GM23248 (cell line): ENCODE measurements around the gene FOXB2. TPM values are rescaled to one million over a fixed set of nuclear protein-coding genes. Genes with fewer than 3 reads are reported as not detected.
"Not testable (repeated sequence)": the region's sequence is repeated elsewhere in the genome, so short reads cannot be mapped to it uniquely, and the experiment has no call there.

Source experiments
- DNase-seq: peaks from one replicate; pipeline ENCODE4 v3.0.0-alpha.2; 2015
- H2AFZ ChIP-seq: fragments of 200-600 bp; sonication (generic); 2 replicates; pipeline ENCODE4 v1.6.1; 2016; ENCODE audit warnings: antibody characterized with exemption
- H3F3A ChIP-seq: fragments of 200-600 bp; sonication (generic); 2 replicates; pipeline ENCODE4 v1.6.1; 2016; ENCODE audit warnings: mild to moderate bottlenecking, antibody characterized with exemption, mixed run types; ENCODE audit not compliant: insufficient read depth
- H3K27ac ChIP-seq: fragments of 200-600 bp; sonication (generic); 2 replicates; pipeline ENCODE4 v1.5.1; 2016; ENCODE audit warnings: mild to moderate bottlenecking
- H3K27me3 ChIP-seq: fragments of 200-600 bp; sonication (generic); replicated peaks from 2 replicates; pipeline ENCODE4 v1.6.1; 2016; ENCODE audit warnings: mild to moderate bottlenecking; ENCODE audit not compliant: insufficient read depth
- H3K36me3 ChIP-seq: fragments of 200-600 bp; sonication (generic); 2 replicates; pipeline ENCODE4 v1.6.1; 2016; ENCODE audit warnings: low read depth, mild to moderate bottlenecking
- H3K4me1 ChIP-seq: fragments of 200-600 bp; sonication (generic); 2 replicates; pipeline ENCODE4 v1.6.1; 2016; ENCODE audit warnings: mild to moderate bottlenecking; ENCODE audit not compliant: insufficient read depth
- H3K4me2 ChIP-seq: fragments of 200-600 bp; sonication (generic); one replicate; pipeline ENCODE4 v1.6.1; 2016; ENCODE audit warnings: mild to moderate bottlenecking; ENCODE audit not compliant: unreplicated experiment
- H3K4me3 ChIP-seq: fragments of 200-600 bp; sonication (generic); 2 replicates; pipeline ENCODE4 v1.5.1; 2016; ENCODE audit warnings: mild to moderate bottlenecking
- H3K79me2 ChIP-seq: fragments of 200-600 bp; sonication (generic); 2 replicates; pipeline ENCODE4 v1.6.1; 2016; ENCODE audit warnings: mild to moderate bottlenecking; ENCODE audit not compliant: insufficient read depth
- H3K9ac ChIP-seq: fragments of 200-600 bp; sonication (generic); 2 replicates; pipeline ENCODE4 v1.6.1; 2016; ENCODE audit warnings: mild to moderate bottlenecking
- H3K9me2 ChIP-seq: fragments of 200-600 bp; sonication (generic); 2 replicates; pipeline ENCODE4 v1.6.1; 2016; ENCODE audit warnings: mixed run types, mild to moderate bottlenecking, moderate library complexity; ENCODE audit not compliant: insufficient read depth
- H3K9me3 ChIP-seq: fragments of 200-600 bp; sonication (generic); one replicate; pipeline ENCODE4 v1.6.1; 2017; ENCODE audit warnings: low read depth
- H4K20me1 ChIP-seq: fragments of 200-600 bp; sonication (generic); 2 replicates; pipeline ENCODE4 v1.6.0; 2016; ENCODE audit not compliant: insufficient read depth
- EZH2 ChIP-seq: fragments of 200-600 bp; sonication (generic); IDR thresholded peaks from 2 replicates; pipeline ENCODE4 v1.6.1; 2018; ENCODE audit warnings: antibody characterized with exemption, mild to moderate bottlenecking; ENCODE audit not compliant: insufficient read depth, poor library complexity, severe bottlenecking
- EZH2phosphoT487 ChIP-seq: fragments of 200-600 bp; sonication (generic); IDR thresholded peaks from 2 replicates; pipeline ENCODE4 v1.6.1; 2018; ENCODE audit warnings: antibody characterized with exemption, moderate library complexity, mild to moderate bottlenecking, low read depth; ENCODE audit not compliant: insufficient read depth
- WGBS, 2 experiments: methylation state at CpG; one replicate each; pipeline ENCODE4 v1.1.6; 2015 to 2017; ENCODE audit warnings: low lambda C conversion rate in 2 of 2, low coverage in 1 of 2; ENCODE audit errors: missing lambda C conversion rate in 2 of 2; 5-methylcytosine and 5-hydroxymethylcytosine counted together
- in situ Hi-C: fragments of 300-500 bp; cut with MboI; formaldehyde crosslinking; loops from 2 replicates; pipeline ENCODE4 v1.15.0; 2020
- polyA plus RNA-seq: library from polyadenylated mRNA; unstranded; fragments of >200 nt; fragmentation: Nextera tagmentation; extraction: Ambion mirVana; gene quantifications from 2 replicates; pipeline ENCODE4 v1.2.1, GENCODE V29; 2016
- total RNA-seq: library from RNA; depleted of rRNA; stranded (reverse); fragments of >200 nt; shearing (Covaris generic); gene quantifications from 2 replicates; pipeline ENCODE4 v1.2.3, GENCODE V29; 2014

FOXB2 gene
- total and polyA plus RNA-seq, 2 experiments from 2014 or later = not detected

GRCh38 chr9:77030045-77030444, 10.6 kb downstream of the FOXB2 start:
- no peaks in the 10 kb centered on the region for H3K9me2 ChIP-seq
- no peaks in the 10 kb centered on the region for H4K20me1 ChIP-seq
- H3K4me1 ChIP-seq = no peaks in the 10 kb centered on the region
- 19 to 27% methylated on average over 2 of the region's 2 CpGs for WGBS, 2 experiments
- in situ Hi-C loops = no loop called here
- TF ChIP-seq EZH2phosphoT487 = no peak
- TF ChIP-seq EZH2 = no peak
- H3K4me2 ChIP-seq = no peak overlapping the region
- H3K9ac ChIP-seq = no peak overlapping the region
- H3K79me2 ChIP-seq = no peaks in the 10 kb centered on the region
- H3K27ac ChIP-seq = no peak overlapping the region
- no peak overlapping the region for H3K4me3 ChIP-seq
- no peak overlapping the region for H2AFZ ChIP-seq
- no peaks in the 10 kb centered on the region for H3F3A ChIP-seq
- H3K9me3 ChIP-seq = no peaks in the 10 kb centered on the region
- no peaks in the 10 kb centered on the region for H3K36me3 ChIP-seq
- peaks cover 20% of the 10 kb centered on the region for H3K27me3 ChIP-seq
- no peak for DNase-seq

DNA sequence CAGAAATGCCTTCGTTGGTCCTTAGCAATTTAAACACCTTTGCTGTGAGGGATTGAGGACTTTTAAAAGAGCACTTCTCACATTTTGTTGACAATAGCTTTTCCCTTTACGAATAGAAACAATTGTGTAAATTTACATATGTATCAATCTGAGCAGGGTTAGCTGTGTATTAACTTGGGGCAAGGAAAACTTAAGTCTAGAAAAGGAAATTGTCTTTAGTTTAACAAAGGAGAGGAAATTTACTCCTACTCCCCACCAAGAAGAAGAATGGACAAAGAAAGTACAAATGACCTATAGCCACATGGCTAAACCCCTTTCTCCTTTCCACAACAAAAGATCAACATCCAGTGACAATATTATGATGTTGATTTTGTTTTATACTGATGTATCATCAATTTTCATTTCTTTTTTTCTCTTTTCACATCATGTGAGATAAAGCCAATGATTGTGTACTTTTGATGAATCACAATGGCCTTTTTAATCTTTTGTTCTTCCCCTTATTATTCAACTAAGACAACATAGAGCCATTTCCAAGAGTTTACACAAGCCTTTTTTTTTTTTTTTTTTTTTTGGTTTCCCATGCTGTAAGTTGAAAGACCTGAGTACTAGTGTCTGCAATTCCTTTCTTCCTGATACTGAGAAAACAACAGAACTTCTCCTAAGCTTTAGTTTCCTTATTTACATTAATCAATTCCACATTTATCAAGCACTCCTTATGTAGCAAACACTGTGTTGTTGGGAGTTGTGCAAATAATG, 19.0 kb downstream of the FOXB2 start:
- H4K20me1 ChIP-seq = no peaks in the 10 kb centered on the region
- no peak overlapping the region for H3K27ac ChIP-seq
- H3K4me3 ChIP-seq = no peak overlapping the region
- no peaks in the 10 kb centered on the region for H3K4me1 ChIP-seq
- no peak overlapping the region for H3K9ac ChIP-seq
- no peak overlapping the region for H3K4me2 ChIP-seq
- in situ Hi-C loops = no loop called here
- no peaks in the 10 kb centered on the region for H3K79me2 ChIP-seq
- TF ChIP-seq EZH2phosphoT487 = no peak
- TF ChIP-seq EZH2 = no peak
- H3K9me3 ChIP-seq = no peaks in the 10 kb centered on the region
- no peaks in the 10 kb centered on the region for H3F3A ChIP-seq
- peaks cover 19% of the 10 kb centered on the region for H3K27me3 ChIP-seq
- H3K36me3 ChIP-seq = no peaks in the 10 kb centered on the region
- H3K9me2 ChIP-seq = no peaks in the 10 kb centered on the region
- no peak overlapping the region for H2AFZ ChIP-seq
- WGBS, 2 experiments = 0 to 10% methylated on average over 2 of the region's 2 CpGs
- no peak for DNase-seq

DNA sequence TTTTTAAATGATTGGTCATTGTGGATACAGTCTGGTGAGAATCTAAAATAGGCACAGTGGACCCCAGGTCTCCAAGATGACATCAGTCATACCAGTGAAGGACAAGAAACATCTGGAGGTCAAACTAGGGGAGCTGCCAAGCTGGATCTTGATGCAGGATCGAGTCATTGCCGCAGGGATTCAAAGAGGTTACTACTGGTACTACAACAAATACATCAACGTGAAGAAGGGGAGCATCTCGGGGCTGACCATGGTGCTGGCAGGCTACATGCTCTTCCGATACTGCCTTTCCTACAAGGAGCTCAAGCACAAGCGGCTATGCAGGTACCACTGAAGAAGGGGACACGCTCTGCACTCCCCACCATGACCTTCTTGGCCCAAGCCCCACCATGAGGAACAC, 20.9 kb downstream of the FOXB2 start:
- Histone ChIP-seq H3K9ac (no peak overlapping the region), H3K27me3 (peaks cover 11% of the 10 kb centered on the region), H4K20me1 (no peaks in the 10 kb centered on the region), H3K27ac (no peak overlapping the region), H3K9me2 (no peaks in the 10 kb centered on the region), H2AFZ (no peak overlapping the region), H3K4me1 (no peaks in the 10 kb centered on the region), H3K36me3 (no peaks in the 10 kb centered on the region), H3F3A (no peaks in the 10 kb centered on the region), H3K9me3 (no peaks in the 10 kb centered on the region), H3K4me3 (no peak overlapping the region), H3K79me2 (no peaks in the 10 kb centered on the region), H3K4me2 (no peak overlapping the region)
- WGBS, 2 experiments = 32 to 37% methylated on average over 7 of the region's 7 CpGs
- no peak for TF ChIP-seq EZH2phosphoT487
- no peak for TF ChIP-seq EZH2
- in situ Hi-C loops = no loop called here
- DNase-seq = no peak

DNA sequence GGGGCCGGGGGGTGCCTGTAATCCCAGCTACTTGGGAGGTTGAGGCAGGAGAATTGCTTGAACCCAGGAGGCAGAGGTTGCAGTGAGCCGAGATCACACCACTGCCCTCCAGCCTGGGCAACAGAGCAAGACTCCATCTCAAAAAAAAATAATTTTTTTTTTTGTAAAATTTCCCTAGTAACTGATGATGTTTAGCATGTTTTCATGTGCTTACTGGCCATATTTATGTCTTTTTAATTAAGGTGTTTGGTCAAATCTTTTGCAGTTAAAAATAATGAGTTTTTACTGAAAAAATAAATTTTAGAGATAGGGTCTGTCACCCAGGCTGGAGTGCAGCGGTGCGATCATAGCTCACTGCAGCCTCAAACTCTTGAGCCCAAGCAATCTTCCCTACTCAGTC, 24.3 kb downstream of the FOXB2 start:
- H3K9ac ChIP-seq, H3K4me3 ChIP-seq, H3K36me3 ChIP-seq, H3K4me1 ChIP-seq, H4K20me1 ChIP-seq, H3K4me2 ChIP-seq, H3K27ac ChIP-seq, DNase-seq, in situ Hi-C loops, H3F3A ChIP-seq, H3K9me3 ChIP-seq, H3K9me2 ChIP-seq, H3K79me2 ChIP-seq, H2AFZ ChIP-seq: not testable (repeated sequence)
- WGBS, 2 experiments = 59 to 66% methylated on average over 4 of the region's 4 CpGs
- peaks cover 13% of the 10 kb centered on the region for H3K27me3 ChIP-seq

- H3K9ac ChIP-seq, H3F3A ChIP-seq, DNase-seq, H3K27ac ChIP-seq, H3K9me3 ChIP-seq, H3K79me2 ChIP-seq, H3K4me1 ChIP-seq, H3K4me2 ChIP-seq, H3K27me3 ChIP-seq, H2AFZ ChIP-seq, H3K9me2 ChIP-seq, H4K20me1 ChIP-seq, in situ Hi-C loops, H3K36me3 ChIP-seq, H3K4me3 ChIP-seq: not testable (repeated sequence)
- 82% methylated on average over 17 of the region's 31 CpGs; no CpG with 5 or more reads in 1 of the 2 experiments for WGBS, 2 experiments
Observed at GRCh38 chr9:77060681-77061080, 41.2 kb downstream of the FOXB2 start.
